H1 (cell line): ENCODE data around the gene PARP14. TPM values are rescaled to one million over a fixed set of nuclear protein-coding genes. Genes with fewer than 3 reads are reported as not detected.

ENCODE experiments used
- CHD7 ChIP-seq: fragments of 300-600 bp; sonication (generic); IDR thresholded peaks from 2 replicates; pipeline ENCODE4 v1.7.1; 2012; ENCODE audit warnings: low read length, moderate library complexity, mild to moderate bottlenecking, inconsistent platforms; ENCODE audit not compliant: insufficient replicate concordance
- CTBP2 ChIP-seq: IDR thresholded peaks from 2 replicates; pipeline ENCODE4 v1.7.0; 2011; ENCODE audit warnings: borderline replicate concordance, mild to moderate bottlenecking, moderate library complexity, mixed read lengths, low read length; ENCODE audit not compliant: insufficient read depth, insufficient read length
- EP300 ChIP-seq, 2 experiments: IDR thresholded peaks; 1 replicate in 1 of 2; 2 replicates in 1 of 2; pipeline ENCODE4 v1.6.1; 2011 to 2012; ENCODE audit warnings: low read depth in 2 of 2, low read length in 2 of 2, mild to moderate bottlenecking in 2 of 2, borderline replicate concordance in 1 of 2, inconsistent platforms in 1 of 2, moderate library complexity in 1 of 2
- KDM4A ChIP-seq: IDR thresholded peaks from one replicate; pipeline ENCODE4 v1.7.1; 2012; ENCODE audit warnings: low read depth, mild to moderate bottlenecking, moderate library complexity, low read length, inconsistent platforms; ENCODE audit not compliant: severe bottlenecking
- MAFK ChIP-seq: IDR thresholded peaks from 2 replicates; pipeline ENCODE4 v1.6.1; 2012; ENCODE audit warnings: low read depth, mild to moderate bottlenecking, improper control_type of control experiment, low read length
- NRF1 ChIP-seq: IDR thresholded peaks from 2 replicates; pipeline ENCODE4 v1.6.1; 2011; ENCODE audit warnings: mild to moderate bottlenecking, low read depth, low read length, improper control_type of control experiment
- SIN3A ChIP-seq, 2 experiments: IDR thresholded peaks in 1 of 2; conservative IDR thresholded peaks in 1 of 2; 2 replicates each; pipeline ENCODE4 v1.6.1; 2011 to 2012; ENCODE audit warnings: low read length in 2 of 2, improper control_type of control experiment in 1 of 2, low read depth in 1 of 2, mild to moderate bottlenecking in 1 of 2
- TBP ChIP-seq: IDR thresholded peaks from 2 replicates; pipeline ENCODE4 v1.6.1; 2011; ENCODE audit warnings: low read depth, low read length, improper control_type of control experiment
- polyA plus RNA-seq, 7 experiments: library from polyadenylated mRNA; depleted of rRNA in 3 of 7; stranded (reverse) in 5 of 7; unstranded in 2 of 7; fragments of >200 nt in 5 of 7; fragments of 200-250 nt in 2 of 7; gene quantifications; 1 replicate in 5 of 7; 2 replicates in 1 of 7; 4 replicates in 1 of 7; pipeline versions ENCODE4 v1.2.1 to v1.2.3, GENCODE V29; 2011 to 2013; ENCODE audit warnings: missing spikeins in 2 of 7, mixed read lengths in 2 of 7
- total RNA-seq: library from RNA; stranded (reverse); fragmentation: NEBNext Ultra II Directional; extraction: Animal tissue kit (Norgen Biotek cat#: 25700); gene quantifications from 2 replicates; pipeline ENCODE4 v1.2.1, GENCODE V29; 2021

PARP14 gene
- total and polyA plus RNA-seq, 2 of the 8 experiments (the other 6 are each of a cell fraction or from before 2014, with no cell fraction given) = 12.6 to 17.6 TPM

- no peak for TF ChIP-seq CHD7
- TF ChIP-seq NRF1 = 0 out of 2 replicates have a peak, but pooled peaks have one; percentile 3
- TF ChIP-seq KDM4A = no peak
- TF ChIP-seq SIN3A (conservative IDR thresholded peaks at IDR 0.05 in 1 of 2, IDR thresholded peaks at IDR 0.05 in 1 of 2; ENCODE audit: low read depth in 1 of 2, low read length in 2 of 2) = 0 out of 4 replicates have a peak, but pooled peaks of 1 of the 2 experiments have one; percentile 36
- TF ChIP-seq CTBP2 = no peak
- TF ChIP-seq MAFK = no peak
- no peak for TF ChIP-seq EP300 (IDR thresholded peaks at IDR 0.05; ENCODE audit: borderline replicate concordance in 1 of 2, low read depth in 2 of 2, low read length in 2 of 2)
- peak; percentile 43; the same call in 1 of the 2 replicates for TF ChIP-seq TBP
Observed at GRCh38 chr3:122754929-122755328, 74.3 kb downstream of the PARP14 start (continued).
